NCI-H1417 (cell line): Measurements from ENCODE around the gene AEBP2.
"Not testable (repeated sequence)": the region's sequence is repeated elsewhere in the genome, so short reads cannot be mapped to it uniquely, and the experiment has no call there.

Experiments
- DNase-seq, 3 experiments: peaks; one replicate each; lab custom pipeline; 2025; lab: John Stamatoyannopoulos, UW

Gene AEBP2

DNA sequence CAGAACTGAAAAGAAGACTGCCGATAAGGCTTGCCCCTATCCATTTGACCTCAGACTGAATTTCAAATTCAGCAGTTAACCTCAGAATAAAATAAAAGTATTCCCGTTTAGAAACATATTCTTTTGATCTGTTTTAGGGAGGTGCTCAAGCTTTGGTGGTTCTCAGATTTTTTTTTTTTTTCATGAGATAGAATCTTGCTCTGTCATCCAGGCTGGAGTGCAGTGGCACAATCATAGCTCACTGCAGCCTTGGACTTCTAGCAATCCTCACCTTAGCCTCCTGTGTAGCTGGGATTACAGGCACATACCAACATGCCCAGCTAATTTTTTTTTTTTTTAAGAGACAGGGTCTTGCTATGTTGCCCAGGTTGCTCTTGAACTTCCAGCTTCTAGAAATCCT, 15.5 kb downstream of the AEBP2 start:
- no peak for DNase-seq

DNA sequence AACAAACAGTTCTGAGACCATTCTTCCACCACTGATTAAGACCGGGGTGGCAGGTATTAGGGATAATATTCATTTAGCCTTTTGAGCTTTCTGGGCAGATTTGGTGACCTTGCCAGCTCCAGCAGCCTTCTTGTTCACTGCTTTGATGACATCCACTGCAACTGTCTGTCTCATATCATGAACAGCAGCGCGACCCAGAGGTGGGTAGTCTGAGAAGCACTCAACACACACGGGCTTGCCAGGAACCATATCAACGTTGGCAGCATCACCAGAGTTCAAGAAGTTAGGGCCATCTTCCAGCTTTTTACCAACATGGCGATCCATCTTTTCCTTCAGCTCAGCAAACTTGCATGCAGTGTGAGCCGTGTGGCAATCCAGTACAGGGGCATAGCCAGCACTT, 16.9 kb downstream of the AEBP2 start:
- DNase-seq = no peak

DNA sequence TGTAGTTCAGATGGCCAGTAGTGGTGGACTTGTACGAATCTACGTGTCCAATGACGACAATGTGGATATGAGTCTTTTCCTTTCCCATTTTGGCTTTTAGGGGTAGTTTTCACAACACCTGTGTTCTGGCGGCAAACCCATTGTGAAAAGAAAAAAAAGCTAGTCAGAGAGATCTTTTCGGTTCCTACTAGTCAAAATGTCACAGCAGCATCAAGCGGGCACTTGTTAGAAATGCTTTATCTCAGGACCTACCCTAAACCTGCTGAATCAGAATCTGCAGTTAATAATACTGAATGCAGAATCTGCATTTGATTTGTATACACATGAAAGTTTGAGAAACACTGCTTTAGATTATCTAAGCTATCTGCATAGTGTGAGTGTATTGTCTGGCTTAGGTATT, 18.3 kb downstream of the AEBP2 start:
- no peak for DNase-seq

DNA sequence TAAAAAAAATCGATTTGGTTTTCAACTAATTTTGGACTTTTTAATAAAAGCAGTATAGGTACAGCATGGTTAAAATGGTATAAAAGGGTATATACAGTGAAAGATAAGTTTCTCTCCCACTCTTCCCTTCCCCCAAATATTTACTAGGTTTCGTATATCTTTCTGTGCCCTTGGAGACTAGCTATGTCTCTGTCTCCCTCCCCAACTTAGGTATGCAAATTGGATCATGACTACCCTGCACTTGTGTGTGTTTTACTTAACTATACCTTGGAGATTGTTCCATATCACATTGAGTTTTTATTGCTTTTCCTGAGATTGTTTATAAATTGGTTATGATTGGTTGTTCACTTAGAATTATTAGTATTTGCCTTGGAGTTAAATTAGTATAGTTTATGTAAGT, 19.4 kb downstream of the AEBP2 start:
- DNase-seq = no peak

DNA sequence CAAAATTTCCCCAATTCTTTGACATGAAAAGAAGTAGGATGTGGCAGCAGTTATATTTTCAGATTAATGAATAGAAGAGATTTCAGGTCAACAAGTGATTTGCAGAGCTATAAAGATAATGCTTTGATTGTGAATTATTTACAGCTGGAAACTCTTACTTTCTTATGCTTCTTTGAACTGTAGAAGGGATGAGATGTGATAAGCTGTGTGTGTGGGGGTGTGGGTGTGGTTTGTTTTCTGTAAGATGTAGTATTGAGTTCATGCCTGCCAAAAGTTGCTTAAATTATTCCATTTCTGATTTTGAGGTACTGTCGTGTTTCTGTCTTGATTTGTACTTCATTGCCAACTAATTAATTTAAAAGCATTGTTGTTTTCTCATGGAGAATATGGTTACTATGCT, 22.7 kb downstream of the AEBP2 start:
- DNase-seq = no peak

DNA sequence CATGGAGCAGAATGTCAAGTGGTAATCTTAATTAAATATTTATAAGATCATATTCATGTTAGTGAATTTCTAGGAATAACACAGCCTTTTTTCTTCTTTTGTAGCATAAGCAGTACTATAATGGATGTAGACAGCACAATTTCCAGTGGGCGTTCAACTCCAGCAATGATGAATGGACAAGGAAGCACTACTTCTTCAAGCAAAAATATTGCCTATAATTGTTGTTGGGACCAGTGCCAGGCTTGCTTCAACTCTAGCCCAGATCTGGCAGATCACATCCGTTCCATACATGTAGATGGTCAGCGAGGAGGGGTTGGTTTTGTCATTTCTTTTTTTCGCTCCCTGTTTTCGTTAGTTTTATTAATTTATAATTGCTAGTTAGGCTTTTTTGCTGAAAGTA, 23.1 kb downstream of the AEBP2 start:
- peak in 2 of 3 experiments; percentile 34 to 70 for DNase-seq

DNA sequence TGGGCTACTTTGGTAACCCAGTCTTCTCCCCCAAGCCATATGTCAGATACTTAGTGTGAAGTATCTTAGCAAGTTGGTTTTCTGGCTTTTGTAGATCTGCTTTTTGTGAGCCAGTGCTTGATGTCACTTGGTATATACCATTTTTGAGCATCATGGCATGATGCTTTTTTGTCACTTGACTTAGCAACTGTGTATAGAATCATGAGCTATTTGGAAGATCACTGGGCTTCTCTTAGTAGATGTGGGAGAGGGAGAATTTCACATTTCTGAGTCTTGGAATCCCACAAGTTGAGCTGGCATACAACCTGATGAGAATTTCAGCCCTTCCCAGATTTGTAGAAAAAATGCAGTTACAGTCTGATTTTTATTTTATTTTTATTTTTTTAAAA, 24.9 kb downstream of the AEBP2 start:
- DNase-seq = no peak

DNA sequence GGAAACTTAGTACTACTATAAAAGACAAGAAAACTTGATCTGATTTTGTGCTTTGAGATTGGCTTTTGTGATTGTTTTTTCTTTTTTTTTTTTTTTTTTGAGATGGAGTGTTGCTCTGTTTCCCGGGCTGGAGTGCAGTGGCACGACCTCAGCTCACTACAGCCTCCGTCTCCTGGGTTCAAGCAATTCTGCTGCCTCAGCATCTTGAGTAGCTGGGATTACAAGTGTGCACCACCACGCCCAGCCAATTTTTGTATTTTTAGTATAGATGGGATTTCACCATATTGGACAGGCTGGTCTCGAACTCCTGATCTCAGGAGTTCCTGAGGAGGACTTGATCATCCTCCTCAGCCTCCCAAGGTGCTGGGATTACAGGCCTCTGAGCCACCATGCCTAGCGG, 26.4 kb downstream of the AEBP2 start:
- no peak for DNase-seq

DNA sequence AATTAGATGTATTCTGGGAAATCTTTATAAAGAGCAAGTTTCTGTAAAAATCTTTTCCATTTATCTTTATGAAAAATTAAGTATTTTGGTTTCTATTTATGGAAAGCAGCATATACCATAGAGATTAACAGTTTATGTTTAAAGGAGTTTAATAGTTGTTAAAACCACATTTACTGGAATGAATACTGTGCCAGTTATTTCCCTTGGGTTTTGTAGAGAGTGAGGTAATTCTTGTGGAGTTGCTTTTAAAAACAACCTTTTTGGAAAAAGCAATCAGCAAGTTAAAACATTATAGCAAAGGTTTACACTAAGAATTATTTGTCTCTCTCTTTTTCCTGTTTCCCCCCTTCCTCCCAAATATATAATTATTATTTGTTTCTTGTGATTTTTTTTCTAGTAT, 34.9 kb downstream of the AEBP2 start:
- DNase-seq = no peak

DNA sequence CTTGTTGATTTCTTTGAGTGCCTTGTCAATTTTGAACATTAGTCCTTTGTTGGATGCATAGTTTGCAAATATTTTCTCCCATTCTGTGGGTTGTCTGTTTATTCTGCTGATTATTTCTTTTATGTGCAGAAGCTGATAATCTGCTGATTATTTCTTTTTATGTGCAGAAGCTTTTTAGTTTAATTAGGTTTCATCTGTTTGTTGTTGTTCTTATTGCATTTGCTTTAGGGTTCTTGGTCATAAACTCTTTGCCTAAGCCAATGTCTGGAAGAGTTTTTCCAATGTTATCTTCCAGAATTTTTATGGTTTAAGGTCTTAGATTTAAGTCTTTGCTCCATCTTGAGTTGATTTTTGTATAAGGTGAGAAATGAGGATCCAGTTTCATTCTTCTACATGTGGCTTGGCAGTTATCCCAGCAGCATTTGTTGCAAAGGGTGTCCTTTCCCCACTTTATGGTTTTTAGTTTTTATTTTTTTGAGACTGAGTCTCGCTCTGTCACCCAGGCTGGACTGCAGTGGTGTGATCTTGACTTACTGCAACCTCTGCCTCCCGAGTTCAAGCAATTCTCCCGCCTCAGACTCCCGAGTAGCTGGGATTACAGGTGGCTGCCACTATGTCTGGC, 36.7 kb downstream of the AEBP2 start:
- DNase-seq = not testable (repeated sequence)

DNA sequence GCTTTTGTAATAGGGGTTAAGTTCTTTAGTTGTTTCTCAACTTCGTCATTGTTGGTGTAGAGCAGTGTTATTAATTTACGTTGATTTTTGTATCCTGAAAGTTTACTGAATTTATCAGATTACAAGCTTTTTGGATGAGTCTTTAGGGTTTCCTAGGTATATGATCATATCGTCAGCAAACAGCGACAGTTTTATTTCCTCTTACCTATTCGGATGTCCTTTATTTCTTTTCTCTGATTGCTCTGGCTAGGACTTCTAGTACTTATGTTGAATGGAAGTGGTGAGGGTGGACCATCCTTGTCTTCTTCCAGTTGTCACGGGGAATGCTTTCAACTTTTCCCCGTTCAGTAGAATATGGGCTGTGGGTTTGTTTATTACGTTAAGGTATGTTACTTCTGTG, 37.8 kb downstream of the AEBP2 start:
- no peak for DNase-seq

DNA sequence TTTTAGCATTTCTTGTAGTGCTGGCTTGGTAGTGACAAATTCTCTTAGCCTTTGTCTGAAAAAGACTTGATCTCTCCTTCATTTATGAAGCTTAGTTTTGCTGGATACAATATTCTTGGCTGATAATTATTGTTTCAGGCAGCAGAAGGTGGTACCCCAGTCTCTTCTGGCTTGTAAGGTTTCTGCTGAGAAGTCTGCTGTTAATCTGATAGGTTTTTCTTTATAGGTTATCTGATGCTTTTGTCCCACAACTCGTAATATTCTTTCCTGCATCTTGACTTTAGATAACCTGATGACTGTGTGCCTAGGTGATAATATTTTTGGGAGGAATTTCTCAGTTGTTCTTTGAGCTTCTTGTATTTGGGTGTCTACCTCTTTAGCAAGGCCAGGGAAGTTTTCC, 41.2 kb downstream of the AEBP2 start:
- DNase-seq = no peak

DNA sequence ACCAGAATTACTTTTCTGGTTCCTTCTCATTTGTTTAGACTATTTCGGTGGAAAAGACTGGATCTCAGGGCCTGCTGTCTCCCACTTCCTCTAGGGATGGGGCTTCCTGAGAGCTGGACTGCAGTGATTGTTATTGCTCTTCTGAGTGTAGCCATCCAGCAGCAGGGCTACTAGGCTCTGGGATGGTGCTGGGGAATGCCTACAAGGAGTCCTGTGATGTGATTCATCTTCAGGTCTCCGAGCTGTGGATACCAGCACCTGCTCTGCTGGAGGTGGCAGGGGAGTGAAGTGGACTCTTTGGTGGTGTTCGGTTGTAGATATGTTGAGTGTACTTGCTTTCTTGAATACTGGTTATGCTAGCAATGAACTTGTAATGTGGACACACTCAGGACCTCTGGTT, 42.7 kb downstream of the AEBP2 start:
- DNase-seq = no peak

DNA sequence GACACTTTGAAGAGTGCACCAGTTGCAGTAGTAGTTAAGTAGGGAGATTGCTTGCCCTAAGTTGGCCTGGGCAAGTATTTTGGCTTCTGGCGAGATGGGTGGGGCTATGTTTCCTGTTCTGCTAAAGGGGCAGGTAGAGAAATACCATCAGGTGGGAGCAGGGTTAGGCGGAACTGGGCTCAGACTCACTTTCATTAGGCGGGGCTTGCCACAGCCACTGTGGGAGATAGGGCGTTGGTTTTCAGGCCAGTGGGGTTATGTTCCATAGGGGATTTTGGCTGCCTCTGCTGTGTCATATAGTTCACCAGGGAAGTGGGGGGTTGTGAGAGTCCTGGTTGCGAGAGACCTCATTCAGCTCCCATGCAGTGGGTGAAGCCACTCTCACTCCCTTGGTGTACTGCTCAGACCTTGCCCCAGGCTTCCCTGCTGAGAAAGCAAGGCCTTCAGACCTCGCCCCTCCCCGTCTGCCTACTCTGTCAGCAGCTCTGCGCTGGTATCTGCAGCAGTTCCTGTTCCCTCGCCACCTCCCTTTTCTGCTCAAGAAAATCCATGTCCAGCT, 43.3 kb downstream of the AEBP2 start:
- DNase-seq = no peak

DNA sequence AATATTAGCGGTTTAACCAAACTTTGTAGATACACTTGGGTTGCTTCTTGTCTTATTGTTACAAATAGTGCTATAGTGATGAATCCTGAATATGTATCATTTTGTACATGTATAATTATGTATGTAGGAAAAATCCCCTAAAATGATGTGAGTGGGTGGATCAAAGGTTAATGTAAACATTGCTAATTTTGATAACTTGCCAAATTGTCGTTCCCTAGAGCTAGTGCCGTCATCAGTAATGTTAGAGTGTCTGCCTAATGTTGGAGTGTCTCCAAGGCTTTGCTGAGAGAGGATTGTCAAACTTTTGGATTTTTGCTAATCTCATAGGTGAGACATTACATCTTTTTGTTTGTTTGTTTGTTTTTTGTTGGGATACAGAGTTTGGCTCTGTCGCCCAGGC, 44.4 kb downstream of the AEBP2 start:
- no peak for DNase-seq

DNA sequence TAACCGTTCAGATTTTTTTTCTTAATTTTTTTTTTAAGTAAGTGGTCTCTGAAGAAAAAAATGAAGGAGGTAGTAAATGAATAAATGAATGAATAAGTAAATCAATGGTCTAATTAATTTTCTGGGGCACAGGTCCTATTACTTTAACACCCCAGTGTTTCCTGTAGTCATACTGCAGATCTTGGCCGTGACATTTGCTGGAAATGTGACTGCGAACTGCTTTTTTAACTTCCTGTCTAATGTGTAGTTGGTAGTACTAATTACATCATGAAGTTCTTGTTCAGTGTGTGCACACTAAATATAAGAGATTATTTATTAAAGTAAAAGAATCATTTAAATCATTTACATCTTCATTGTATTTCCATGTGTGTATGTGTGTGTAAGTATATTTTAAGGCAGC, 45.4 kb downstream of the AEBP2 start:
- no peak for DNase-seq

DNA sequence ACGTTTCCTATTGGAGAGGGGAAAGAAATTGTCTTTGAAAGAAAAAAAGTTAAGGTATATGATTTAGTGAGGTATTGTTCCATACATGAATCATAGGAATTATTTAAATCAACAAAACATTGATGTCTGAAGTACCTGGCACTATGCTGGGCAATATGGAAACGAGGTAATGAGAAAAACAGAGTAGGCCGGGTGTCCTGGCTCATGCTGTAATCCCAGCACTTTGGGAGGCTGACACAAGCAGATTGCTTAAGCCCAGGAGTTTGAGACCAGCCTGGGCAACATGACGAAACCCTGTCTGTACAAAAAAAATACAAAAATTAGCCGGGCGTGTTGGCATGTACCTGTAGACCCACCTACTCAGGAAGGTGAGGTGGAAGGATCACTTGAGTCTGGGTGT, 45.9 kb downstream of the AEBP2 start:
- DNase-seq = no peak

DNA sequence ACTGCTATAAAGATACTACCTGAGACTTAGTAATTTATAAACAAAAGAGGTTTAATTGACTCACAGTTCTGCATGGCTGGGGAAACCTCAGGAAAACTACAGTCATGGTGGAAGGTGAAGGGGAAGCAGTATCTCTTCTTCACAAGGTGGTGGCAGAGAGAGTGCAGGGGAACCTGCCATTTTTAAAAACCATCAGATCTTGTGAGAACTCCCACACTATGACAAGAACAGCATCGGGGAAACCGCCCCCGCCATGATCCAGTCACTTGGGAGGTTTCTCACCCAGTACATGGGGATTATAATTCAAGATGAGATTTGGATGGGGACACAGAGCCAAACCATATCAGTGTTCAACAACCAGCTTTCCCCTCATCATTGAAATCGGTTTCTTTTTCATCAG, 49.9 kb downstream of the AEBP2 start:
- no peak for DNase-seq

DNA sequence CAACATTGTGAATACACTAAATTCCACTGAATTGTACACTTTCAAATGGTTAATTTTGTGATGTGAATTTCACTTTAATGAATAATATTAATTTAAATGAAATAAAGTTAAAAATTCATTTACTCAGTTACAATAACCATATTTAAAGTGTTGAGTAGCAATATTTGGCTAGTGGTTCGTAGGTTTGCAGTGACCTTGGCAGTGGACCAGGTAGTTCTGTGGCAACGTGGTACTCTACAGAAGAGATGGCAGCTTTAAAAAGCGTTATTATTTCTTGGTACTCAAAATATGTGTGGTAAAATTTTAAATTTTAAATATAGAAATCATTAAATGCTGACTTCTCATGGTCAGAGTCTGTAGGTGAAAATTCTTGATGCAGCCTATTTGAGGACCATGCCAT, 51.6 kb downstream of the AEBP2 start:
- DNase-seq = no peak

DNA sequence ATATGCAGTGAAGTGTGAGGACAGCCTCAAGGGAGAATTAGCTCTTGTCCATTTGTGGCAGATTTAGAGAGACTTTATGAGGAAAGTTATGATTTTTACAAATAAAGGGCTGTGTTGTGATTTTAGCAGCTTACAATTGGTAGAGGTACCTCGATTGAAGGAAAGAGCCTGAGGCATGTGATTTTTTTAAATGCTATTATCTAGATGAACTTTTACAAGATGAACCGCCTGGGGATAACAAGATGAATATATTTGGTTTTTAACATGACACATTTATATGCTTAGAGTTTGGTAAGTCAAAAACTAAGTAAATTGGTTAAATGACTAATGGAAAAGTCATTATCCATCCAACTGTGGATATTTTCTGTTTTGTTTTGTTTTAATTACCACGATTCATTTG, 52.6 kb downstream of the AEBP2 start:
- DNase-seq = peak in 1 of 3 experiments; percentile 12

DNA sequence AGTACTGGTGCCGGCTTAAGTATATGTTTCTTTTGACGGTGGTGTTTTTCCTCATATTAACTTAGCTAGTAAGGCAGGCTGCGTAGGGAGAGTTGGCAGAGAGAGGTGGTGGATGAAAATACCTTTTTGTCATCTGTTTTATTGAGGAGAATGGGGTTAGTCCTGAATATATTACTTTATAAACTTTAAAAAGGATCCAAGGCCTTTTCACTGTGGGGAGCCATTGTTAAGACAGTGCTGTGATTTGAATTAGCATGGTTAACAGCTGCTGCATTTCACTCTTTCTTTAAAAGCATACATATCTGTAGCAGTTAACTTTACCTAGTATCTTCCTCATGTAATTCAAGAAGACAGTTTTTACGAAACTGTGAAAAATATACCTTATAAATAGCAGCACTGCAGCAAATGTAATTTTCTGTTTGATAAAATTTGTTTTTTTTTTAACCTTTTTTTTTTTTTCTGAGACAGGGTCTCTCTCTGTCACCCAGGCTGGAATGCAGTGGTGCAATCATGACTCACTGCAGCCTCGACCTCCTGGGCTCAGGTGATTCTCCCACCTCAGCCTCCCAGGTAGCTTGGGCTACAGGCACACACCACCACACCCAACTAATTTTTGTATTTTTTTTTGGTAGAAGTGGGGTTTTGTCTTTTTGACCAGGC, 57.1 kb downstream of the AEBP2 start:
- no peak for DNase-seq

DNA sequence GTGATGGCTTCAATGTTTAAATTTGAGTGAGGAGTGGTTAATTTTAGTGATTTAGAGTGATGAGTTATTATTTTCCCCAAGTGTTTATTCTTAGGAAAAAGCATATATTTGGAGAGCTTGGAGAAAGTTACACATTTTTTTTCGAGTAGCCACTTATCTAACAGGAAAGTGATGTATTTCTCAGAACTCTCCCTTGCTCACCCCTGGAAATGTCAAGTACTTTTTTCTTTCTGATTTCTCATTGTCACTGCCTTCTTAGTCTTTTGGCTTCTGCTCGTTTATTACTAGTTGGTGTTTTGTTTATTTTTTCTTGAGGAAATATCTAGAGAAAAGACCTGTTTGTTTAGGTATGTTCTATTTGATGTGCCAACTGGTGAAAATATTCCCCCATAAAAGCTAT, 58.8 kb downstream of the AEBP2 start:
- no peak for DNase-seq

DNA sequence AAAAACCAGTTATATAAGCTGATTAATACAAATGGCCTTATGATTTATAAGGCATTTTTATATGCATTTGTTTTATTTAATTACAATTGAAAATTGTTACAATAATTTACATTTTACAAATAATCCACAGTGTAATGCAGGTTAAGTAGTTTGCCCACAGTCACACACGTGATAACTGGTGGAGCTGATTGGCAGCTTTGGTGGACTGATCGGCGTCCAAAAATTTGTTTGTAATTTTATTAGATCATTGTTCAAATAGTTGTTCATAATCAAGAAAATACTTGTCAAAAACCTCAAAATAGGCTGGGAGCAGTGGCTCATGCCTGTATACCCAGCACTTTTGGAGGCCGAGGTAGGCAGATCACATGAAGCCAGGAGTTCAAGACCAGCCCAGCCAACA, 59.7 kb downstream of the AEBP2 start:
- DNase-seq = no peak

DNA sequence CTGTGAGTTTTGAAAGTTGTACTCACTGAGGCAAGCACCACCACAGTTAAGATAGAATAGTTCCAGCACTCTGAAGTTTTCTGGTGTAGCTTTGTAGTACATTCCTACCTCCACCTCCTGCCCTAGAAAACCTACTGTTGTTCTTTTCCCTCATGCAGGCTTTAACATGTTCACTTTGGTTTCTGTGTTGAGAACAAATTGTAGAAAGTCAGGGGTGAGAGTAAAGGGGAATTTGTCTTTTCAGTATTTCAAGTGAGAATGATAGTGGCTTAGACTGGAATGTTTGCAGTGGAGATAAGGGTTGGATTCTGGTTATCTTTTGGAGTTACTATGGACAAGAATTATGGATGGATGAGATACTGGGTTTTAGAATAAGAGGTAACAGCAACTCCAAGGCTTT, 67.2 kb downstream of the AEBP2 start:
- DNase-seq = no peak
